HG03280 (cell line): ENCODE results near the gene RAB15.

Source experiments
- ATAC-seq: cut with Tn5 transposase; IDR thresholded peaks from one replicate; pipeline ENCODE4 v1.9.1; 2021; ENCODE audit warnings: mild to moderate bottlenecking, moderate library complexity; ENCODE audit not compliant: unreplicated experiment

The RAB15 gene

GRCh38 chr14:64956697-64957406 is 15.3 kb downstream of the RAB15 start:
- no peak for ATAC-seq

- no peak for ATAC-seq
These were observed 16.8 kb downstream of the RAB15 start for GRCh38 chr14:64955297-64955696.

DNA sequence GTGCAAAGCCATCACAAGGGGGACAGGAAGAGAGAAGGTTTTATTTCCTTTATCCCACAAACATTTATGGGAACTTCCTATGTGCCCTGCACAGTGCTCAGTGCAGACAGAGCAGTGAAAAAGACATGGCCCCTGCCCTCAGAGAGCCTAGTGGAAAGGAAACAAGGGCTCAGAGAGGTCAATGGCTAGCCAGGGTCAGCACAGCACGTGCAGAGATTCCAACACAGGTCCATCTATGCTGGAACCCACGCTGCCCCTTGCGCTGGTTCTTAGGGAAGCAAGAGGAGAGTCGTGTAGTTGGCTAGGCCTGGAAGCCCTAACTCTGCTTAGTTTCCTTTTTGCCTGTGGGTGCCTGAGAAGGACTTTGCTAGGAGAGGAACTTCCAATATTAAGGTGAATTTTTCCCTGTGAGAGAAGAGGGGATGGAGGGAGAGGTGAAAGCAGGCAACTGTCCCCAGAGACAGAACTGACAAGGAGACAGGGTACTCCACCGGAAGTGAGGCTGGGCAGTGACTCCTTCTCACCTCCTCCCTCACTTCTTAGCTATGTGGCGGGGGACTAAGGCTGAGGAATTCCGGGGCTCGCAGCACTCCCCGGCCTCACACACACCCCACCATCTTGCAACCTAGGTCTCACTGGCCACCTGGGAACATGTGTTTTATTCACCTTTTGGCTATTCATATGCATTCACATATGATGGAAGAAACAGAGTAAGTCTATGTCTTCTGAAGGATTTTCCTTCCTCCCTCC is 17.5 kb downstream of the RAB15 start:
- ATAC-seq: no peak

DNA sequence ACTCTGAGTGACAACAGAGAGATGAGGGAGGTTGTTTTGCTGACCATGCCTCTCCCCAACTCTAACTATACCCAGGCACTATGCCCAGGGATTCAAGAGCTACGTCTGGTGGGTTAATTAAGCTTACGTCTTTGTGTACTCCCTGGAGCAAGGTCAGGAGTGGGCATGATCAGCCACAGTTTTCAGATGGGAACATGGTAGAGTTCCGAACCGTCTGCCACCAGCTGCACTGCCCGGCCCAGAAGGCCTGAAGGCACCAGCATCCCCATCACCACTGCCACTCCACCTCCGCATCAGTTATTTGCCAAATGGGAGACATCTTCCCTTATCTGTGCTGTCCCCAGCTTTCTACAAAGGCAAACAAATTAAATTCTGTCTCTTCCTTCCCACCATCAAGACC is 18.5 kb downstream of the RAB15 start:
- ATAC-seq: no peak

- no peak for ATAC-seq
These were observed 18.9 kb downstream of the RAB15 start for GRCh38 chr14:64953310-64953654.

GRCh38 chr14:64952598-64953309 is 19.4 kb downstream of the RAB15 start:
- ATAC-seq: no peak

- no peak for ATAC-seq
These were observed 20.4 kb downstream of the RAB15 start for GRCh38 chr14:64951724-64952123.

DNA sequence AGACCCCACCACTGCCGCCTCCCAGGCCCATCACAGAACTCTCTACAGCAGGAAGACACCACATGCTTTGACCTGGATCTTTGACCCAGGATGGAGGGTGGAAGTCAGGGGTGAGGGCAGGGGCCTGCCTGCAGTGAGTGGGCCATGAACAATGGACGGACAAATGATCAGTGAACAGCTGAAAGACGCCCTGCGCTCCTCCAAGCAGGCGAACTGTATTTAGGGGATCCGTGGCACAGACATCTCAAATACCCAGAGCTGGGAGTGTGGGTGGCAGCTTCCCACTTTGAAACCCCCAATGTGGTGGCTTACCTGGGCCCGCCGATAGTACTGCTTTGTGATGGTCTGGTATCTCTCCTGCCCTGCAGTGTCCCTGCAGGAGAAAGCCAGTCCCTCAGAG is 20.8 kb downstream of the RAB15 start:
- no peak for ATAC-seq

- no peak for ATAC-seq
These were observed 21.2 kb downstream of the RAB15 start for GRCh38 chr14:64950889-64951288.

GRCh38 chr14:64948612-64949210 is 23.4 kb downstream of the RAB15 start:
- no peak for ATAC-seq

- ATAC-seq: no peak
These were observed 24.2 kb downstream of the RAB15 start for GRCh38 chr14:64947710-64948611.

DNA sequence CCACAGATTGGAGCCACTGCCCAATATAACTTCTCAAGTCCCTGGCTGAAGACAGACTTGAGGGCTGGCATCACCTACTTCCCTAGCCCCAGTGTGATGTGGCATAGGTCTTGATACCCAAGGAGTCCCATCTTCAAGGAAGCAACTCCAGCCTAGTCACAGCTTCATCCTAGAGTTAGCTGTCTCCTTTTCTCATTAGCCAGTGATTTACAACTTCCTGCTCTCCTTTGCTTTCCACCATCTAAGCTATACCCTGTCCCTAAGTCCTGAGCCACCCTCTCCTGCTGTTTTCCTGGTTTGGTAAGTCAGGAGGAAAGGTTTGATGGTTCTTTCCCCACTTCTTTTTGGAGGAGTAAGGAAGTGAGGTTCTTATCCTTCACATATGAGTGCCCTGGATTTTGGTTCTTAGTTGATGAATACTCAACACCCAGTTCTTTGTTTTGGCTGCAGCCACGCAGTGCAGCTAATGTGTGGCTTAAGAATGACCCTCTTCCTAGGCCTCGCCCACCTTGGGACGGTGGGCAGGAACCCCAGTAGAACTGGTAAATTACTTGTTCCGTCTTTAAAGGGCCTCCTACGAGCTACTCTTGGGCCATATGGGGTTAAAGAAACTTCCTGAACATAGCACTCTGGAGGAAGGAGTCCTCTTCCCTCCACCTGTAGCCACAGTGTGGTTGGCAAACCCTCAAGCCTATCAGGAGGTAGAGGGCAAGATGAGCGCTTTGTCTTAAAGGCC is 25.7 kb downstream of the RAB15 start:
- ATAC-seq: no peak

- no peak for ATAC-seq
These were observed 26.5 kb downstream of the RAB15 start for GRCh38 chr14:64945431-64946178.

- ATAC-seq: no peak
These were observed 27.3 kb downstream of the RAB15 start for GRCh38 chr14:64944861-64945260.

DNA sequence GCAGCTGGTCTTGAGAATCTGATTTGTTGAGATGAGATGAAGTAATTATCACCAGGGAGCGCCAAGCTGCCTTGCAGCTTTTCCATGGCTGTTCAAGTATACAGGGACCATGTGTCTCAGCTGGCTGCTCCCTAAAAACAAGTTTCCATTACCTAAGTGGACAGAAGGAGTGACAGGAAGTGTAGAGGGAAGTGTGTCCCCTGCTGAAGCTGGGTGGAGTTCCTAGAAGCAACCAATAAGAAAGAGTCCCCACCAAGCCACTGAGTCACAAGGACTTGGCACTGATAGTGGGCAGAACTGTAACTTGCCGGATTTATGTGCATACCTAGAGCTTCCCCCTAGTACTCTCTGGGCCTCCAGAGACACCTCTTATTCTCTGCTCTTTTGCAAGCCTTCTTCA is 28.1 kb downstream of the RAB15 start:
- ATAC-seq: no peak

DNA sequence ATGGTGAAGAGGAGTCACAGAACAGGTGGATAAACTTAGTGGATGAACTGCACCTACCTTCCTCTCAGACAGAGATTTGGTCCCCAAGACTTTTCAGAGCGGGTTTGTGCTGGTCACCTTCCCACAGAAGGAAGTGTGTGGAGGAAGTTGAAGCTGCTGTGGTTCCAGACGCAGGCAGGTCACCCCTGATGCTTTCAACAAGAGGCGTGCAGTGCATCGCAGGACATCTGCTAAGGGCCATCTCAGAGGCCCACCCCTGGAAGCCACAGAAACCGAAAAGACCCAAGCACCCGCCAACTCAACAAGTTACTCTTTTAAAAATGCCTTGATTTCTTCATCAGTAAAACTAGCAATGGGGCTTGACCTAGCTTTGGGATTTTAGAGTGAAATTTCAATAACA is 28.6 kb downstream of the RAB15 start:
- ATAC-seq: no peak

DNA sequence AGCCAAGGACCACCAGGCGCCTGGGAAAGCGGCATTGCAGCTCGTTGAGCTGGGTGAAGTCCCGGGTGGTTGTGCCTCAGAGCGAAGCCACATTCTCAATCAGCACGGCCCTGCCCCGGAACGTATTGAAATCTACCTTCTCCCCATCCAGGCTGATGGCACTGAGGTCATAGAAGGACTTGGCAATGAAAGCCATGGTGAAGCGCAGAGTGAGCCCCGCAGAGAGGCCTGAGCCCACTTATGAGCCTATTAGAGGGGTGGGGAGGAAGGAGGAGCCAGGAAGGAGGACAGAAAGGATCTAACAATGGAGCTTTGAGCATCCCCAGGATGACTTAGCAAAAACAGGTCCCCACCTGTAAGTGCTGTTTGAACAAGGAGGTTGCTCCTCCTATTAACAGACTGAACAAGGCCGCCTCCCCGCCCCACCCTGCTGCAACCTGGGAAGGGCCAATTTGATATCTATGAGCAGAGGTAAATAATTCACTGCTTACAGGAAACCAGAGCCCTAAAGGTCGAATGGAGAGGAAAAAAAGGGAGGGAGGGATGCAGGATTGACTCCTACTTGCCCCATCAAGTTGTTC is 29.5 kb downstream of the RAB15 start, which contains the start of gene GPX2:
Gene GPX2 (minus strand): TSS at position 215 of the 581 bp plus-strand sequence. CDS start 19 bp downstream, at position 196.
- ATAC-seq: no peak

GRCh38 chr14:64940336-64940910 is 31.7 kb downstream of the RAB15 start:
- no peak for ATAC-seq
